ENCODE results near the gene HMG20A.

- TF ChIP-seq ZNF24 (IDR thresholded peaks at IDR 0.05) (no peak), ZNF586 (CRISPR knock-in tag; conservative IDR thresholded peaks at IDR 0.05) (no peak), TEAD4 (IDR thresholded peaks at IDR 0.05; ENCODE audit: low read length) (no peak), TEAD4 (CRISPR knock-in tag; IDR thresholded peaks at IDR 0.05; ENCODE audit: borderline replicate concordance) (no peak), PRPF4 (IDR thresholded peaks at IDR 0.05; ENCODE audit: insufficient read depth, low read depth, low read length, poor library complexity, severe bottlenecking) (no peak), E2F3 (CRISPR knock-in tag; IDR thresholded peaks at IDR 0.05) (no peak), ZNF639 (CRISPR knock-in tag; conservative IDR thresholded peaks at IDR 0.05 in 1 of 2, IDR thresholded peaks at IDR 0.05 in 1 of 2) (no peak), POLR2AphosphoS5 (IDR thresholded peaks at IDR 0.05; ENCODE audit: control insufficient read depth, insufficient read depth, low read depth, low read length) (no peak), MCM2 (IDR thresholded peaks at IDR 0.05; ENCODE audit: low read depth) (no peak), NFXL1 (CRISPR knock-in tag; IDR thresholded peaks at IDR 0.05) (no peak)
These were observed 85.8 kb downstream of the HMG20A start for GRCh38 chr15:77506311-77507142.
